ENCODE measurements around the gene PSMB7.
A peak's percentile ranks its signal among the peaks of the same experiment; 100 is the strongest.

Gene PSMB7

GRCh38 chr9:124410321-124410913 is 4.8 kb downstream of the PSMB7 start:
- no peak for DNase-seq

- no peak for DNase-seq
These were observed 5.8 kb downstream of the PSMB7 start for GRCh38 chr9:124409410-124409809.

- DNase-seq, result no peak
These were observed 12.0 kb downstream of the PSMB7 start for GRCh38 chr9:124403246-124403645.

- DNase-seq, result no peak
These were observed 15.0 kb downstream of the PSMB7 start for GRCh38 chr9:124399968-124400940.

- no peak for DNase-seq
These were observed 15.8 kb downstream of the PSMB7 start for GRCh38 chr9:124399323-124399967.

GRCh38 chr9:124398191-124398935 is 16.9 kb downstream of the PSMB7 start:
- no peak for DNase-seq

DNA sequence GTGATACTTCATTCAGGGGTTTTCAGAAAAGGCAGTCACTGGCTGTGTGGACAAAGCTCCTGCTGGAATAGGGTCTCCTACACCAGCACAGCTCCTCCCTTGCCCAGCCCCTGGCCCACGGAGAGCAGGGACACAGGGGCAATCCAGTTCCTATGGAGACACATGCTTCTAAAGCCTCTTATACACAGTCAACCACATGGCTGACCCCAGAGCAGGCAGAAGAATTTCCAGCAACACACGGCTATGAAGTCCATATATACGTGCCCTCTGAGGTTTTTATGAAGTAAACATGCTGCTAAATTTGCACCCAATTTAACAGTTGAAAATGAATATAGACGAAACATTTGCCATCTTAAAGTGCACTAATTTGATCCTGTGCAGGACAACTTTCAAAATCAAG is 19.4 kb downstream of the PSMB7 start:
- no peak for DNase-seq

DNA sequence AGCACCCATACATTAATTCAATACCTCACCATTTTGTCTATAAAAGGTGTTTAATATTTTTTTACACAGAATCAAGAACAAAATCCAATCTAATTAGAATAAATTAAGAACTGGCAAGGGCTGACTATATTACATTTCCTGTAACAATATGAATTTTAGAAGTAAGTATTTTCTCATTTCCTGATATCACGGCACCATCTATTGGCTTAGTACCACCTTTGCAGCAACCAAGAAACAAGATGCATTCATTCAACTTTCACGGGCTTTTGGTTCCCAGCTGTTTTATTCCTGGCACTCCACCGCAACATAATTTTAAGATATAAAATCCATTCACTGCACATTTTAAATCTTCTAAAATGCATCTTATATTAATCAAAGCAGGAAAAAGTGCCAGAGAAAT is 20.6 kb downstream of the PSMB7 start:
- DNase-seq, result no peak

GRCh38 chr9:124394167-124394566 is 21.1 kb downstream of the PSMB7 start:
- DNase-seq, result peak in 1 of 2 donors; percentile 42

GRCh38 chr9:124392871-124393460 is 22.3 kb downstream of the PSMB7 start:
- DNase-seq, result peak; percentile 51 to 72

DNA sequence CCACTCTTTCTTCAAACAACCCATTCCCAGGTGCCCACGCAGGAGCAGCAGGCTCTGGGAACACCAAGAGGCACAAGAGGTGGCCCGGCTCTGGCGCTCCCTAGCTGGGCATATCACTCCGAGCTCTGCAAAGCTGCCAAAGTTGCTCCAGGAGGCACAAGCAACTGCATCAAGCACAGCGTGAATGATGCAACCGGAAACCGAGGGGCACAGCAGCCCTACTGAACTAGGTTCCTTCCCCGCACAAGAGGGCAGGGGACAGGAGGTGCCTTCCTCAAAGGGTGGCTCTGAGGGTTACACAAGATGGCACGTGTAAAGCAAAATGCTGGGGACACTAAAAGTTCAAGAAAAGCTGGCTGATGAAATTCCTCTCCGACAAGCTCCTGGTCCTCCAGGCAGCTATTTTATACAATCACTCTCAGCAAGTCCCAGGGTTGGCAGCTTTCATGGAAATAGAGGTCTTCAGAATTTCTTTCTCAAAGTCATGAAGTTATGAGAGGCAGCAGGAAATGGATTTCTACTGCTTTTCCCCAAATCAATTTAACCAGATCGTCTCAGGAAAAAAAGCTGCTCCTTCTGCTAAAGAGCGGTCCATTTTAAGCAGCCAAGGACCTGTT is 22.9 kb downstream of the PSMB7 start:
- peak; percentile 58 to 73 for DNase-seq

GRCh38 chr9:124390794-124391658 is 24.2 kb downstream of the PSMB7 start:
- DNase-seq, result no peak

DNA sequence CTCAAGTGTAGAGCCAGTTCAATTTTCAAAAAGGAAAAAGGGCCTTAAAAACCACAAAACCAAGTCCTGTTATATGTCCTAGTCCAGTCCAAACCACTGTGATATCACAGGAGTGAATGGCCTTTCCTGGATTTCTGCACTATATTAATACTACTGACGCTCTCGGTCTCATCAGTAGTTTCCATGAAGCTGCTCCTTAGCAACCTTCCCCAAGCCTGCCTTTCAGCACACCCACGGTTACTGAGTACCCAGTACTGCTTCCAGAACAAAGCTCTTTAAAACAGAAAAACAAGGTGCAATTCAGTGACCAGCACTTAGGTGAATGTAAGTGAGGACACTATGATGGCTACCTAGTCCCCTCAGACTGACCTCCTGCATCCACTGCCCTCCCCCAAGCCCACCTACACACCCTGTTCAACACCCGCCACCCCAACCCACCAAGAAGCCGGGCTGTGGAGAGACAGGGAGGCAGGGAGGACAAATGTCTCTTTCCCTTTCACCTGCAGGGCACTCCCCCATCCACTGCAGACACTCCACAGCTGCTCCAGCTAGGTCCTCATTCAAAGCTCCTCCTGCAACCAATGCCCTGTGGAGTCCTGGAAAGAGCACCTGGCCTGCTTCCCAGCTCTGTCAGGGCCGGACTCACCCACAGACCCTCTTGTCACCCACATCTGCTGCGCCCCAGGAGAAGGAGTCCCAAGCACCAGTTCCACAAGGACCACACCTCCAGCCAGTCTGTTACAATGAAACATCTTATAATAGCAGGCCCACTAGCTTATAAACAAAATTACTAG is 25.9 kb downstream of the PSMB7 start:
- DNase-seq, result no peak

DNA sequence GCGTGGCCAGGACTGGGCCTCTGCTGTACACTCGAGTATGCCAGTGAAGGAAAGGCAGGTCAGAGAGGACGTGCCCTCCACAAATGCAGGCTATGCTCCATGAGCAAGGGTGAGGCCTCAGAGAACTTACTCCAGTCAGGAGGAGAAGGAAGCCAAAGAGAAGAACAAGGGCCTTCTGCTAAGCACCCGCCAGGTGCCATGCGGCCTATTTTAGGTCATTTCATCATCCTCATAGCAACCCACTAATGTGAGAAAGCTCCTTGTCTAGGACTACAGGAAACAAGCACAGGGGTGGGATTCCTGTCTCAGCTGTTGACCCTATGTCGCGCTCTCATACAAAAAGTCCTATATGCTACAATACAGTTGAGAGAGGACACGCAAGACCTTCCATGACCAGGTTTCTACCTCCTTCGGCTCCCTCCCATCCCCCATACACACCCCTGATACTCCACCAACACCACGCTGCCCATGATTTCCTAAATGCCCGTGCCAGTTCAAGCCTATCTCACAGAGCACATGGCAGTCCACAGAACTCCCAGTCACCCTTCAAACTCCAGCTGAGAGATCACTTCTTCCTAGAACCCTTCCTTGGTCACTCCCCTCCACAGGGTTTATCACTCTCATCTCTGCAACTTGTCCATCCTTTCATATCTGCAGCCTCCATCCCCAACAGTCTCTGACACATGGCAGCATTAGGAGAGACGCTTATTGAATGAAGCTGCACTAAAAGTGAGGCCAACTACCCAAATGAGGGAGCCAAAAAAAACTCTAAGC is 26.8 kb downstream of the PSMB7 start:
- DNase-seq, result no peak

DNA sequence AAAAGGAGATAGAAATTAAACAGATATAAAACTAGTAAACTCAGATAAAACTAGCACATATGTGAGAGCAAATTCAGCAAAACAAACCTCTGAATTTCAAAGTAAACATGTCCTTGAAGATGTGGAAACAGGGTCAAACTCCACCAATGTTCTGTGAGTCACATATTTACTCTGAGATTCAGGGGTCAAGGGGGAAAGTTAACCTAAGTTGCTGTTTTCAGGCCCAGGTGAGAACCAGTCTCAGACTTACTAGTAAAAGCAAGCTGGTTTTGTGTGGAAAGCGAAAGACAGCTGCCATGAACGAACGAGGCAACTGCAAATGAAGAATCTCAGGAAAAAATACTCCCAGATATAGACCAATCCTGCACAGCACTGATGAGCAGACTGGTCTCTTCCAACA is 29.0 kb downstream of the PSMB7 start:
- DNase-seq, result no peak

DNA sequence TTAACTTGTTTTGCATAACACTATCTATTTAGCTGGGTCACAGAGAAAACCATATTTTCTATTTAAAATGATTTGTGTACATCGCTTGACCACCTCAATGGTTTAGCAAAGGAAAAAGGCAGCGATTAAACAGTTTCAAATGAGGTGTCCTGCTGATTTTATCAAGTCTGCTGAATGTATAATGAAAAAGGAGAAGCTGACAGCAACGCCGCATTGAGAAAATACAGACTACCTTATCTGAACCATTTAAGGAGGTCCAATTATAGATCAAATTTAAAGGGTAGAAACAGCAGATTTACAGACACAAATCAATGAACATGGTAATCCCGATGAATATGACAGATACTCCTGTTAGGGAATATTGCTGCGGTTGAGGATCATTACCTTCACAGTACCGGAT is 29.6 kb downstream of the PSMB7 start:
- DNase-seq, result no peak

- DNase-seq, result no peak
These were observed 30.4 kb downstream of the PSMB7 start for GRCh38 chr9:124384846-124385245.

GRCh38 chr9:124384210-124384609 is 31.0 kb downstream of the PSMB7 start:
- DNase-seq, result no peak

DNA sequence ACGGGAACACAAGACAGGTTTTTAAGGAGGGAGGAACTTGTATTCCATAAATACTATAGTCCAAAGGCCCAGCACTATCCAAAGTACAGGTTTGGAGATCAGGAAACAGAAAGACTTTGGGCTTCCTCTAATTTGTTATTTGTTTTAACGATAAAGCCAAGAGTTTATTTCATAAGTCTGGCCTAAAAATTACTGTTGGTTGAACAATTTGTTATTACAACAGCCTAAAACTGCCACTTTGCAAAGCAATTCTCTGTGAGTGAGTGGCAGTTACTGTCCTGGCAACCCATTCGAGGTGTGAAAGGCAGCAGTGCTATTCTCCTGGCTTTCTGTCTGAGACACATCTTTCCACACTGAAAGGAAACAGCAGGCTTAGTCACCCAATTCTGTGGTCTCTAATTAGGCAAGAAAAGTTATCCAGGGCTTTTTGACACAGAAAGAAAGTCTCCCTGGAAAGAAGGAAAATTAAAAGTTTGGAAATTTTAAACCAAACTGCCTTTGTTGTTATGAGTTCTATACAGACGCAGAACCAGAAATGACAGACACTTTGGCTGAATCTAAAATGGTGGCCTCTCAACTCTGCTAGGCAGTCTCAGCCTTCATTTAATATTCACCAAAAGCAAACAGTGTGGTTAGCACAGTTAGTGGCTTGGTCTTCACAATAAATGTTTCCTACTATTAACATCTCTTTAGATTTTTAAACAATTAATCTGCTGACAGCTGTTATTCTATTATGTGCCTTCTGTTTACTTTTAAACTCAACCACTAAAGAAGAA is 33.9 kb downstream of the PSMB7 start:
- DNase-seq, result peak; percentile 42 to 65
